HepG2 (cell line): ENCODE results near the gene ANAPC5. TPM values are rescaled to one million over a fixed set of nuclear protein-coding genes. Genes with fewer than 3 reads are reported as not detected.

ENCODE experiments used
- ATAC-seq: fragments of 200-7000 bp; cut with Tn5 transposase; 3 replicates; pipeline ENCODE4 v1.9.1; 2020; ENCODE audit warnings: mild to moderate bottlenecking, moderate library complexity
- BruUV-seq: library from RNA; stranded (reverse); fragments of 400-500 nt; replicated peaks from 2 replicates; lab custom pipeline; 2021; lab: Mats Ljungman, UMichigan
- CTCF ChIA-PET: fragments of 300-600 bp; formaldehyde crosslinking; extraction: SDS; loops from one replicate; lab custom pipeline; 2021; ENCODE audit warnings: low total read pairs, inconsistent platforms, low intra/inter-chr PET ratio; lab: Yijun Ruan, JAX
- POLR2A ChIA-PET: fragments of 350-600 bp; sonication (Branson Sonifier 250); formaldehyde crosslinking; loops from one replicate; lab custom pipeline; 2020; ENCODE audit warnings: antibody characterized with exemption, inconsistent platforms; lab: Yijun Ruan, JAX
- DNase-seq: peaks from one replicate; pipeline ENCODE4 v3.0.0-alpha.2; 2015; ENCODE audit warnings: low spot score
- FAIRE-seq: peaks from 3 replicates; lab custom pipeline; 2011; peaks lifted over from hg19 to GRCh38; lab: Jason Lieb, UNC
- H2AFZ ChIP-seq: one replicate; pipeline ENCODE4 v1.6.1; 2011; ENCODE audit warnings: low read length, inconsistent platforms
- H3K27ac ChIP-seq: fragments of 300-600 bp; 3 replicates; pipeline ENCODE4 v1.8.0; 2011; ENCODE audit warnings: mixed run types, mild to moderate bottlenecking, mixed read lengths, low read length, inconsistent platforms; ENCODE audit not compliant: insufficient read depth; ENCODE audit errors: extremely low read length
- H3K27me3 ChIP-seq, 2 experiments: fragments of 200-600 bp in 1 of 2; 2 replicates in 1 of 2; 3 replicates in 1 of 2; pipeline versions ENCODE4 v1.6.0 to v1.8.0; 2011; ENCODE audit warnings: low read length in 2 of 2, mild to moderate bottlenecking in 2 of 2, moderate library complexity in 2 of 2, inconsistent platforms in 1 of 2; ENCODE audit not compliant: insufficient read depth in 2 of 2, control insufficient read depth in 1 of 2
- H3K36me3 ChIP-seq, 2 experiments: fragments of 200-600 bp in 1 of 2; replicated peaks in 1 of 2; 2 replicates in 1 of 2; 3 replicates in 1 of 2; pipeline versions ENCODE4 v1.5.1 to v1.8.0; 2011; ENCODE audit warnings: low read length in 2 of 2, inconsistent platforms in 1 of 2; ENCODE audit not compliant: insufficient read depth in 2 of 2, control insufficient read depth in 1 of 2
- H3K4me1 ChIP-seq: 2 replicates; pipeline ENCODE4 v1.5.1; 2012; ENCODE audit warnings: low read length, inconsistent platforms; ENCODE audit not compliant: insufficient read depth
- H3K4me2 ChIP-seq: 2 replicates; pipeline ENCODE4 v1.6.0; 2011; ENCODE audit warnings: low read depth, low read length, inconsistent platforms
- H3K4me3 ChIP-seq, 3 experiments: fragments of 200-600 bp in 1 of 3; sonication (generic), shearing (Covaris generic) in 1 of 3; replicated peaks in 1 of 3; 2 replicates each; pipeline ENCODE4 v1.5.1; 2011 to 2016; ENCODE audit warnings: low read length in 3 of 3, inconsistent platforms in 2 of 3, low read depth in 2 of 3, mild to moderate bottlenecking in 2 of 3, control low read depth in 1 of 3, mixed read lengths in 1 of 3; ENCODE audit not compliant: insufficient read depth in 1 of 3
- H3K79me2 ChIP-seq: one replicate; pipeline ENCODE4 v1.6.1; 2011; ENCODE audit warnings: low read length, inconsistent platforms; ENCODE audit not compliant: insufficient read depth
- H3K9ac ChIP-seq: 2 replicates; pipeline ENCODE4 v1.6.0; 2011; ENCODE audit warnings: mild to moderate bottlenecking, low read depth, low read length, inconsistent platforms; ENCODE audit not compliant: insufficient read depth
- H3K9me3 ChIP-seq: 2 replicates; pipeline ENCODE4 v1.5.1; 2012; ENCODE audit warnings: mild to moderate bottlenecking, low read length
- H4K20me1 ChIP-seq: 2 replicates; pipeline ENCODE4 v1.6.0; 2011; ENCODE audit warnings: inconsistent platforms, mild to moderate bottlenecking, low read length, moderate library complexity; ENCODE audit not compliant: insufficient read depth
- MATR3 ChIP-seq: sonication (generic); formaldehyde crosslinking; IDR thresholded peaks from 2 replicates; pipeline ENCODE4 v1.4.0; 2020; ENCODE audit warnings: missing genetic modification reagents
- MTF1 ChIP-seq: sonication (generic); formaldehyde crosslinking; IDR thresholded peaks from 2 replicates; pipeline ENCODE4 v1.5.0; 2020; ENCODE audit warnings: missing genetic modification reagents
- NR2F6 ChIP-seq, 2 experiments: IDR thresholded peaks; 2 replicates each; pipeline ENCODE4 v1.6.1; 2016; ENCODE audit warnings: antibody characterized with exemption in 1 of 2, mild to moderate bottlenecking in 1 of 2
- ZMYM3 ChIP-seq: sonication (generic); formaldehyde crosslinking; IDR thresholded peaks from 2 replicates; pipeline ENCODE4 v1.5.1; 2020; ENCODE audit warnings: mild to moderate bottlenecking, missing genetic modification reagents
- ZNF570 ChIP-seq: sonication (generic); formaldehyde crosslinking; IDR thresholded peaks from 2 replicates; pipeline ENCODE4 v1.4.0; 2020; ENCODE audit warnings: mild to moderate bottlenecking, missing genetic modification reagents, borderline replicate concordance
- ZNF768 ChIP-seq: sonication (generic); formaldehyde crosslinking; IDR thresholded peaks from 2 replicates; pipeline ENCODE4 v1.4.0; 2020; ENCODE audit warnings: missing genetic modification reagents
- ZSCAN29 ChIP-seq: sonication (generic); formaldehyde crosslinking; conservative IDR thresholded peaks from 2 replicates; pipeline ENCODE4 v1.4.0; 2020; ENCODE audit warnings: mild to moderate bottlenecking, missing genetic modification reagents
- WGBS: methylation state at CpG from one replicate; pipeline ENCODE4 v1.1.6; 2017; ENCODE audit warnings: low lambda C conversion rate; 5-methylcytosine and 5-hydroxymethylcytosine counted together
- in situ Hi-C: cut with HindIII; loops from 2 replicates; pipeline ENCODE4 v1.10.0; 2017; ENCODE audit warnings: low pct_unique_long_range_greater_than_20kb; ENCODE audit not compliant: extremely low pct_ligation_motif_present
- intact Hi-C: fragments of 100-400 bp; cut with micrococcal nuclease; formaldehyde crosslinking; loops from one replicate; pipeline ENCODE4 v1.10.0; 2022; ENCODE audit not compliant: unreplicated experiment
- polyA plus RNA-seq, 8 experiments: library from polyadenylated mRNA; depleted of rRNA in 3 of 8; stranded (reverse) in 7 of 8; unstranded in 1 of 8; fragments of >200 nt; fragmentation: Illumina TruSeq in 4 of 8; extraction: Trizol in 4 of 8; gene quantifications; 2 replicates each; pipeline versions ENCODE4 v1.2.1 to v1.2.3, GENCODE V29; 2011 to 2016; ENCODE audit warnings: low read depth in 4 of 8, missing spikeins in 1 of 8, mixed read lengths in 1 of 8; ENCODE audit not compliant: insufficient read depth in 1 of 8
- total RNA-seq, 5 experiments: library from RNA; depleted of rRNA; stranded (reverse); fragments of >200 nt; fragmentation: Illumina TruSeq; extraction: Trizol; gene quantifications; 2 replicates each; pipeline ENCODE4 v1.2.3, GENCODE V29; 2016; ENCODE audit warnings: low read depth in 1 of 5
- TF ChIP-seq, protein P1 (sequence below): sonication (generic); formaldehyde crosslinking; IDR thresholded peaks from 2 replicates; pipeline ENCODE4 v1.4.0; 2020; ENCODE audit warnings: missing genetic modification reagents

The ANAPC5 gene
- total and polyA plus RNA-seq, 2 of the 13 experiments (the other 11 are each of a cell fraction or from before 2014, with no cell fraction given): 146 to 161 TPM

GRCh38 chr12:121294151-121294889 is 57.9 kb downstream of the ANAPC5 start:
- Histone ChIP-seq H3K79me2 (peaks cover 21% of the 10 kb centered on the region), H3K27me3 (no peaks in the 10 kb centered on the region), H3K36me3 (peaks cover 0 to 16% of the 10 kb centered on the region in 2 experiments; a peak in 1 of 5 replicates), H2AFZ (no peak overlapping the region), H3K4me1 (peaks cover 29% of the 10 kb centered on the region), H3K9me3 (no peaks in the 10 kb centered on the region), H3K27ac (no peak overlapping the region), H3K4me3 (no peak overlapping the region), H4K20me1 (peaks cover 6% of the 10 kb centered on the region; the same call in 1 of the 2 replicates), H3K4me2 (no peak overlapping the region)
- POLR2A ChIA-PET: no interaction called here
- DNase-seq (no peak), ATAC-seq (no peak), FAIRE-seq (no peak)
- in situ Hi-C loops: no loop called here
- CTCF ChIA-PET: no interaction called here
- 95% methylated on average over 9 of the region's 10 CpGs for WGBS
- TSS peak; percentile 47 for BruUV-seq
- intact Hi-C loops: no loop called here
- TF ChIP-seq ZMYM3 (CRISPR knock-in tag) (peak; percentile 81), ZNF768 (CRISPR knock-in tag) (peak; percentile 87), MTF1 (no peak), ZSCAN29 (CRISPR knock-in tag) (no peak)
- TF ChIP-seq, all 625 proteins: peak for 2
- H3K9ac ChIP-seq: no peak overlapping the region

DNA sequence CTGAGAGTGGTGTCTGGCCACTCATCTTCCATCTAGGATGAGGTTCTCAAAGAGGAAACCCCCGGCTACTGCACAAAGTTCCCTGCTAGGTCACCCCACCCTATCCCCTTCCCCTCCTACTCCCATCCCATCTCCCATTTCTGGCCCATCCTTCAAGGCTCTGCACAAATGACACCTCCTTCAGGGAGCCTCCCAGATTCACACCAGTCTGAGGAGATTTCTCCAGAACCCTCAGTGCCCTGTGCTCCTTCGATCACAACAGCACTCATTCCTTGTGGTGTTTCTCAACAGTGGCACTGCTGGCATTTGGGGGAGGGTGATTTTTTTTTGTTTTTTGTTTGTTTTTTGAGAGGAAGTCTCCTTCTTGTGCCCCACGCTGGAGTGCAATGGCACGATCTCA is 58.6 kb downstream of the ANAPC5 start:
- DNase-seq (no peak), FAIRE-seq (no peak), ATAC-seq (no peak)
- H3K9me3 ChIP-seq: no peaks in the 10 kb centered on the region
- no peak overlapping the region for H2AFZ ChIP-seq
- H3K4me3 ChIP-seq: no peak overlapping the region
- in situ Hi-C loops (no loop called here), intact Hi-C loops (no loop called here)
- H3K36me3 ChIP-seq: peaks cover 0 to 16% of the 10 kb centered on the region in 2 experiments; a peak in 1 of 5 replicates
- TF ChIP-seq MATR3 (CRISPR knock-in tag) (no peak), NR2F6 (IDR thresholded peaks at IDR 0.05) (no peak), NR2F6 (CRISPR knock-in tag; IDR thresholded peaks at IDR 0.05) (no peak), ZNF570 (CRISPR knock-in tag) (no peak)
- TF ChIP-seq, protein P1, sequence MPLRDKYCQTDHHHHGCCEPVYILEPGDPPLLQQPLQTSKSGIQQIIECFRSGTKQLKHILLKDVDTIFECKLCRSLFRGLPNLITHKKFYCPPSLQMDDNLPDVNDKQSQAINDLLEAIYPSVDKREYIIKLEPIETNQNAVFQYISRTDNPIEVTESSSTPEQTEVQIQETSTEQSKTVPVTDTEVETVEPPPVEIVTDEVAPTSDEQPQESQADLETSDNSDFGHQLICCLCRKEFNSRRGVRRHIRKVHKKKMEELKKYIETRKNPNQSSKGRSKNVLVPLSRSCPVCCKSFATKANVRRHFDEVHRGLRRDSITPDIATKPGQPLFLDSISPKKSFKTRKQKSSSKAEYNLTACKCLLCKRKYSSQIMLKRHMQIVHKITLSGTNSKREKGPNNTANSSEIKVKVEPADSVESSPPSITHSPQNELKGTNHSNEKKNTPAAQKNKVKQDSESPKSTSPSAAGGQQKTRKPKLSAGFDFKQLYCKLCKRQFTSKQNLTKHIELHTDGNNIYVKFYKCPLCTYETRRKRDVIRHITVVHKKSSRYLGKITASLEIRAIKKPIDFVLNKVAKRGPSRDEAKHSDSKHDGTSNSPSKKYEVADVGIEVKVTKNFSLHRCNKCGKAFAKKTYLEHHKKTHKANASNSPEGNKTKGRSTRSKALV (CRISPR knock-in tag): no peak
- H3K27ac ChIP-seq: no peak overlapping the region
- CTCF ChIA-PET: no interaction called here
- TSS peak; percentile 25 for BruUV-seq
- H3K27me3 ChIP-seq: no peaks in the 10 kb centered on the region
- POLR2A ChIA-PET: no interaction called here
- 98% methylated on average over 4 of the region's 4 CpGs for WGBS
- H3K79me2 ChIP-seq: peaks cover 21% of the 10 kb centered on the region
- peaks cover 29% of the 10 kb centered on the region for H3K4me1 ChIP-seq
- no peak overlapping the region for H3K4me2 ChIP-seq
- peaks cover 6% of the 10 kb centered on the region; the same call in 1 of the 2 replicates for H4K20me1 ChIP-seq
- no peak overlapping the region for H3K9ac ChIP-seq
